ENCODE measurements around the gene CCDC15.

The CCDC15 gene

GRCh38 chr11:125069008-125069407 lies 115.0 kb downstream of the CCDC15 start:
- DNase-seq, result no peak

DNA sequence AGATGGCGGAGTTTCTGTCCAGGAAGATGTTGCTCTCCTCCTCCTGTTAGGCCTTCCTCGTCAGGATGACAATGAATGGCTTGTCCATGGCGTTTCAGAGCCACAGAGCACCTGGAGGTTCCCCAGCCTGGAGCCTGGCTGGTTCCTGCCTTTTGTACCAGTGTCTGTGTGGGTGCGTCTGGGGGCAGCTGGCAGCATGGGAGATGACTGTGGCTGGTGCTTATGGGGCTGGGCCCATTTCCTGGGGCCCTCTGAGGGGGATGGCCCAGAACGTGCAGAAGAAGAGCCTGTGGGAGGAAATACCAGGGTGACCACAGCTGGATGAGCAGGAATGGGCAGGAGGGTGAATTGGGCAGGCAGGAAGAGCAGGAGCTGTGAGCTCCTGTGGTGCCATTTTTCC lies 115.8 kb downstream of the CCDC15 start:
- peak; percentile 63 for DNase-seq

- DNase-seq, result peak; percentile 22
These were observed 116.8 kb downstream of the CCDC15 start for GRCh38 chr11:125070699-125071254.

GRCh38 chr11:125071435-125071834 lies 117.4 kb downstream of the CCDC15 start:
- peak; percentile 32 for DNase-seq

GRCh38 chr11:125071846-125072217 lies 117.8 kb downstream of the CCDC15 start:
- DNase-seq, result no peak

DNA sequence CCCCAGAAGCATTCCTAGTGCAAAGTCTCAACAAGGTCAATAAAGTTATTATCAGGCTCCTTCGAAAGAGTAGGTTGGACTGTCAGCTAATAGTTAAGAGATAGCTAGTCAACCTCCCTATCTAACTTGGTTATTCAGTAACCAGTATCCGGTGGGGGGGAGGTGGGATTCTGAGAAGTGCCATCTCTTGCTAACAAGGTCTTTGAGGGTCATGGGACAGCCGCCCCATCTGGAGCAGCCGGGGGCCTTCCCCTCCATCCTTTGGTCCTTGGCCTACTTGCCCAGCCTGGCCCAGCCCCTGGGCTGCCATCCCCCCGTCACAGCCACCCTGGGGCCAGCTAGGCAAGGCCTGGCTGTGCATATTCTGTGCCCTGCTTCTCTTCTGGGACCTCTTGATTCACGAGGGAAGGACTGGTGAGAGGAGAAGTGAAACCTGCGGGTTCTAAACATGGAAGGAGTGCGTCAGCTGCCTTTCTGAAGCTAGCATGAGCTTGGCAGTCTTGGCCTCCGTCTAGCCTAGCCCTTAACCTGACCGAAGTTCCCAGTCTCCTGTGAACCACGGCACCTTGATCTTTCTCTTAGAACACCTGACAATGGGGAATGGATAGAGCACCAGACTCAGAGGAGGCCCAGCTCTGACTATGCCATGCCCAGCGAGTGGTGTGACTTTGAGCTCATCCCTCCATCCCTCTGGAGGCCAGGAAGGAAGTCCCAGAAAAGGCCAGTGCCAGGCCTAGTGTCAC lies 118.4 kb downstream of the CCDC15 start:
- DNase-seq, result no peak

GRCh38 chr11:125072961-125073590 lies 119.1 kb downstream of the CCDC15 start:
- no peak for DNase-seq

DNA sequence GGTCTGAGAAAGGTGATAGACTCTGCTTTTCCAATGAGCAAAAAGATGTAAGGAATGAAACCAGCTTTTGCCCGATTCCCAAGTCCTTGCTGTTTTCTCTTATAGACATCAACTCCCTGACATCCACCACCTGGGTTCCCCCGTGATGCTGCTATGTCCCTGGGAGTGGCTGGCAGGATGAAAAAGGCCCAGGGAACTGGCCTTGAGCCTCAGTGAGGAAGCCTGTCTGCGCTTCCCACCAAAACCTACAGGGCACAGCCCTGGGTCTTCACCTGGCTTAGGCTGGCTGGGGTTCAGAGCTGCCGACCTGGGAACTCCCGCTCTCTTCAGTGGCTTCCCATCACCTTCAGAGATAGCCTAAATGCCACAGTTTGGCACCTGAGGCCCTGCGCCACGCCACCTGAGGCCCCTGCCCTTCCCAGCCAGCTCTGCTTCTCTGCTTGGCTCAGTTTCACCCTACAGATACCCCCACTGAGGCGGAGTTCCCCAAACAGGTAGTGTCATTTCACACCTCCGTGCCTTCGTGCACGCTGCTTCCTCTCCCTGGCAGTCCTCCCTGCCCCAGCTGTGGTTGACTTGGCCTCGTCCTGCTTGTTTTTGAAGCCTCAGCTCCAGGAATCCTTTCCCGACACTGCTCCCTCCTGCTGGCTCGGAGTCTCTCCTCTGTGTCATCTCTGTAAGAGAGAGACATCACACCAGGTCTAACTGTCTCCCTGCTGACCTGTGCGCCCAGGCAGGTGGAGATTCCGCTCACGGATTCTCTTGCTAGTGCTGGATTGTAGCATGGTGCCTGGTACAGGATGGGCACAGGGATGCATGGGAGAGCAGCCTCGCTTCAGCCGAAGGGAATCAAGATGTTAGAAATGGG lies 119.8 kb downstream of the CCDC15 start:
- DNase-seq, result no peak

DNA sequence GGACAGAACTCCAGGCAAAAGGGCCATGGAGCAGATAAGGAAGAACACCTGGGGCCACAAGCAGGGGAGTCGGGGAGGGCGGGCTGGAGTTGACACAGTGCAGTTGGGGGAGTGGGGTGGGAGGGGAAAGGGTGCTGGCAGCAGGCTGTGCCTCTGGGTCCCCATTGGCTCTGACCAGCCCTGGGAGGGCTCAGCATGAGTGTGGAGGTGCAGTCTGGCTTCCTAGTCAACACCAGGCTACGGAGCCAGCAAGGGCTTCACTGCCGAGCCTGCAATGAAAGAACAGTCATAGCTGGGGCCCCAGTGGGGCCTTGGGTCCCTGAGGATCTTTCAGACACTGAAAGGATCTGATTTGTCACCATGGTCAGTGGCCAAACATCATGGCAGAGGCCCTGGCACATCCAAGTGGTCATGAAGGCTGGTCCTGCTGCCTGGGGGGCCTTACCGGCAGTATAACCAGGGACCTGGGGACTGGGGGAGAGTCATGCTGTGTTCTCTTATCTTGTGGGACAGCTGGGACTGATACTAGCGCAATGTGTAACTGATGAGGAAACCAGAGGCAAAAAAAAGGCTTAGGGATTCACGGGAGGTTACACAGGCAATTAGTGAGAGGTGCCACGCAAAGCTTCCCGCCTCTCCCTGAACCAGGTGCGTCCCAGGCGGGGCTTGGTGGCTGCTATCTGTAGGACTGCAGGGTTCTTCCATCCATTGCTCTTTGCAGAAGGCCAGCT lies 120.7 kb downstream of the CCDC15 start:
- DNase-seq, result no peak

DNA sequence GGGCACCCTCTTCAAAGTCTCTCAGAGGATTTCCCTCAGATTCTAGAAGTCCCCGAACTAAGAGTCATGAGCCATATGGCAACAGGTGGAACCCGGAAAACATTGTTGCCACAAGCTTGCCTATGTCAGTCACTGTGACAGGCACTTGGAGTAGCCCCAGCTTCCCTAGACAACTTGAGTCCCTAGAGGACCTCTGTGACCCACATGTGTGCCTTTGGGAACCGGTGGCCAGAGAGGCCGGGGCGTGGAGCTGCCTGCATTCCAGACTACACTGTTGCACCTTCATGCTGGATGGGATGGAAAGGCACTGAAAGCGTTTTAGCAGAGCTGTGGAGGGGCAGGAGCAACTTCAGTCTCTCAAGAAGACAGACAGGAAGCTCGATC lies 121.2 kb downstream of the CCDC15 start:
- no peak for DNase-seq

DNA sequence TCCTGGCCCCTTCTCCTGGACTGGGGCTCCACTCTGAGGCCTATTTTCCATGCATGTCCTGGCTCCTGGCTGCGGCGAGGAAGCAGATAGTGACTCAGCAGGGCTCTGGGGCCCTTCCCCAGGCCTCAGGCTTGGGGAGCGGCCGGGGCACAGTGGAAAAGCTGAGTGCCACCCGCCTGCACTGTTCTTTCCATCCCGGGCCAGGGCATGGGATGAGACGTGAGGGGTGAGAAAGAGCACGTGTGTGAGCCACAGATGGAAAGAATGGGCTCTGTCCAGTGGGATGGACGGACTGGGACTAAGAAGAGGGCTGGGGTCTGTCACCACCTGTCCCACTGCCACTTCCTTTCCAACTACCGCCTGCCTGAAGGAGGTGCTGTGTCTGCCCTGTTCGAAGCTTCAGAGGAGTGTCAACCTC lies 121.9 kb downstream of the CCDC15 start:
- no peak for DNase-seq

- no peak for DNase-seq
These were observed 122.5 kb downstream of the CCDC15 start for GRCh38 chr11:125076378-125076945.

GRCh38 chr11:125078016-125078415 lies 124.0 kb downstream of the CCDC15 start:
- DNase-seq, result no peak

DNA sequence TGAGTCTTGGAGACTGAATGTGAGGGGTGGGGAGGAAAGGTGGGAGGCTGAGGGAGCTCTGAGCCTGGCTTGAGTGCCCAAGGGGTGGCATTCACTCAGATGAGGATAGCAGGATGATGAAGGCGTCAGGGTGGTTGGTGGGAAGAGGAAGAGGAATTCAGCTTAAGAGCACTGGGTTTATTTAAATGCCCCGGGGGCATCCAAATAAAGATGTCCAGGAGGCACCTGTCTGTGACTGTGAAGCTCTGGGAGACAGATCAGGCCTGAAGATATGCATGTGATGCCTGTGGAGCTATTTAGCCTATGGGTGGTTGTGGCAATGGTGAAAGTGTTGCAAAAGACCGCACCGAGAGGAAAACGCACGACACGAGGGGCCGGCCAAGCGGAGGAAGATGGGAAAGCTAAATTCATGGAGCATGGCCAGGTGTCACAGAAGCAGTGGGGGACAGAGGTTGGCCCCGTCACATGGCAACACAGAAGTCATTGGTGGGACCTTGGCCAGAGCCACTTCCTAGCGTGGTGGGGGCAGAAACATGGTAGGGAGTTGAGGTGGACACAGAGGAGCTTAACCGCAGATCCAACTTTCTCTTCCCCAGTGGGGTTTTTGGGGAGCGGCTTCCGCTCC lies 124.6 kb downstream of the CCDC15 start:
- no peak for DNase-seq

GRCh38 chr11:125079151-125079877 lies 125.3 kb downstream of the CCDC15 start:
- DNase-seq, result no peak

DNA sequence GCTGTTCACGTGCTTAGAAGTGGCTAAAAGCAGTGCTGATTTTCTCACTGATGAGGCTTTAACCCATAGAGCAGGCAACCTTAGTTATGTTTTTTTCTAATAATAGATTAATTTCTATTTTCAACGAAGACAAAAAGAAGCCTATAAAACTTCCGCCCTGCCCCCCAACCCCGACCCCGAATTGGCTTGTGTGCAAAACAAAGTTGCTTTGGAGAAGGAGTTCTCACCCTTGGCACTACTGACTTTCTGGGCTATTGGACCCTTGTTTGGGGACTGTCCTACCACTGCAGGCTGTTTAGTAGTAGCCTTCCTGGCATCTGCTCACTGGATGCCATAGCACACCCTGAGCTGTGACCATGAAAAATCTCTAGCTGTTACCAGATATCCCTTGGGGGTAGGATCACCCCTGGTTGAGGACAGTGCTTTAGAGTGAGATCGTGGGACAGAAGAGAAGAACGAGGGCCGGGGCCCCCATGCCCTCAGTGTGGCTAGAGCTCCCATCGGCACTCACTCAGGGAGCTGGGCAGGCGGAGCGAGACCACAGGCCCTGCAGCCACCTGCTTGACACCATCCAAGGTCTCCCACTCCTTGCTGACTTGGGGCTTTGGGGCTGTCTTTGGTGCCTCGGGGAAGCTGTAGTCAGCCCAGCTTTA lies 126.0 kb downstream of the CCDC15 start:
- DNase-seq, result no peak

DNA sequence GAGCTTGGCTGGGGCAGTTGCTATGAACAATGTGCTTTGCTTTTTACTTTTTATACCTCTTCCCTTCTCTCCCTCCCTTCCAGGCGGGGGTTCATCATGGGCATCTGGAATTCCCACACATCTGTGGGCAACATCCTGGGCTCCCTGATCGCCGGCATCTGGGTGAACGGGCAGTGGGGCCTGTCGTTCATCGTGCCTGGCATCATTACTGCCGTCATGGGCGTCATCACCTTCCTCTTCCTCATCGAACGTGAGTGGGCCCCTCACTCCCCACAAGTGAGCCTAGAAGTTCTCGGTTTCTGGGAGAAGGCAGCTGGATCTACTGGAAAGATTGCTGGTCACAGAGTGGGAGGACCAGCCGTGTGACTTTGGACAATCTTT lies 126.5 kb downstream of the CCDC15 start:
- no peak for DNase-seq

- no peak for DNase-seq
These were observed 127.2 kb downstream of the CCDC15 start for GRCh38 chr11:125081098-125081798.

- no peak for DNase-seq
These were observed 128.0 kb downstream of the CCDC15 start for GRCh38 chr11:125082040-125082439.
